ENCODE results near the gene STAC3.

DNA sequence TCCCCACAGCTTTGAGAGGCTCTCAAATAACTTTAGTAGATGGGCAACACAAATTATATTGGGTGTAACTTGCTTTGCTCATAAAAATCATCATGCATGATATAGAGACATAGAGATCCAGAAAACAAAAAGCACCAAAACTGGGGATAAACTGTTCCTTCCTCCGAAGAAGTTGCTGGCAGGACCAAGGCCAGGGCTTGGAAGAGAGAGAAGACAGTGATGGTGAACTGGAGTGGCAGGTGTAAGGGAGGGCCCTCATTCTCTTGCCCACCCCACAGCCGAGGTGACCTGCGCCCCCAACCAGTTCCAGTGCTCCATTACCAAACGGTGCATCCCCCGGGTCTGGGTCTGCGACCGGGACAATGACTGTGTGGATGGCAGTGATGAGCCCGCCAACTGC, 49.8 kb downstream of the STAC3 start:
- TF ChIP-seq POLR2A (IDR thresholded peaks at IDR 0.05): no peak
- TF ChIP-seq, protein P1, sequence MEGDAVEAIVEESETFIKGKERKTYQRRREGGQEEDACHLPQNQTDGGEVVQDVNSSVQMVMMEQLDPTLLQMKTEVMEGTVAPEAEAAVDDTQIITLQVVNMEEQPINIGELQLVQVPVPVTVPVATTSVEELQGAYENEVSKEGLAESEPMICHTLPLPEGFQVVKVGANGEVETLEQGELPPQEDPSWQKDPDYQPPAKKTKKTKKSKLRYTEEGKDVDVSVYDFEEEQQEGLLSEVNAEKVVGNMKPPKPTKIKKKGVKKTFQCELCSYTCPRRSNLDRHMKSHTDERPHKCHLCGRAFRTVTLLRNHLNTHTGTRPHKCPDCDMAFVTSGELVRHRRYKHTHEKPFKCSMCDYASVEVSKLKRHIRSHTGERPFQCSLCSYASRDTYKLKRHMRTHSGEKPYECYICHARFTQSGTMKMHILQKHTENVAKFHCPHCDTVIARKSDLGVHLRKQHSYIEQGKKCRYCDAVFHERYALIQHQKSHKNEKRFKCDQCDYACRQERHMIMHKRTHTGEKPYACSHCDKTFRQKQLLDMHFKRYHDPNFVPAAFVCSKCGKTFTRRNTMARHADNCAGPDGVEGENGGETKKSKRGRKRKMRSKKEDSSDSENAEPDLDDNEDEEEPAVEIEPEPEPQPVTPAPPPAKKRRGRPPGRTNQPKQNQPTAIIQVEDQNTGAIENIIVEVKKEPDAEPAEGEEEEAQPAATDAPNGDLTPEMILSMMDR (IDR thresholded peaks at IDR 0.05): no peak
